Spleen (tissue), 11 donors: ENCODE data around the gene FBXO34. TPM values are rescaled to one million over a fixed set of nuclear protein-coding genes. Genes with fewer than 3 reads are reported as not detected.

Experiments used
- DNase-seq: peaks from one replicate; pipeline ENCODE4 v3.0.0-alpha.2; 2020
- H3K27ac ChIP-seq, 8 donors: fragments of 200-600 bp; sonication (generic) in 7 of 8; 1 replicate in 4 of 8; 2 replicates in 4 of 8; pipeline versions ENCODE4 v1.5.0 to v1.8.0; 2016 to 2021; ENCODE audit warnings: inconsistent platforms in 4 of 8, mild to moderate bottlenecking in 4 of 8, moderate library complexity in 1 of 8
- H3K27me3 ChIP-seq, 7 donors: fragments of 200-600 bp; sonication (generic) in 6 of 7; replicated peaks in 1 of 7; 1 replicate in 4 of 7; 2 replicates in 3 of 7; pipeline versions ENCODE4 v1.5.0 to v1.8.0; 2016 to 2021; ENCODE audit warnings: inconsistent platforms in 3 of 7, mild to moderate bottlenecking in 1 of 7
- H3K36me3 ChIP-seq, 6 donors: fragments of 200-600 bp; sonication (generic) in 5 of 6; 1 replicate in 4 of 6; 2 replicates in 2 of 6; pipeline versions ENCODE4 v1.5.0 to v1.8.0; 2016 to 2021; ENCODE audit warnings: inconsistent platforms in 2 of 6
- H3K4me1 ChIP-seq, 6 donors: fragments of 200-600 bp; sonication (generic) in 5 of 6; 1 replicate in 3 of 6; 2 replicates in 3 of 6; pipeline versions ENCODE4 v1.5.0 to v1.8.0; 2016 to 2021; ENCODE audit warnings: inconsistent platforms in 3 of 6
- H3K4me3 ChIP-seq, 8 donors: fragments of 200-600 bp; sonication (generic) in 7 of 8; 1 replicate in 4 of 8; 2 replicates in 4 of 8; pipeline versions ENCODE4 v1.5.0 to v1.8.0; 2016 to 2021; ENCODE audit warnings: inconsistent platforms in 4 of 8, mild to moderate bottlenecking in 4 of 8, moderate library complexity in 2 of 8
- H3K9me3 ChIP-seq, 8 donors: fragments of 200-600 bp; sonication (generic) in 7 of 8; 1 replicate in 4 of 8; 2 replicates in 4 of 8; pipeline versions ENCODE4 v1.5.0 to v1.8.0; 2016 to 2021; ENCODE audit warnings: inconsistent platforms in 4 of 8
- CTCF ChIP-seq, 11 experiments: fragments of 200-600 bp in 7 of 11; fragments of 450-650 bp in 4 of 11; sonication (generic) in 4 of 11; IDR thresholded peaks in 8 of 11; conservative IDR thresholded peaks in 3 of 11; 1 replicate in 7 of 11; 2 replicates in 4 of 11; pipeline versions ENCODE4 v1.4.0 to v1.8.0; 2016 to 2021; ENCODE audit warnings: antibody characterized with exemption in 11 of 11, inconsistent platforms in 4 of 11, mild to moderate bottlenecking in 1 of 11
- POLR2A ChIP-seq, 3 donors: fragments of 450-650 bp; IDR thresholded peaks; one replicate each; pipeline ENCODE4 v1.5.1; 2017; ENCODE audit warnings: antibody characterized with exemption in 3 of 3, mild to moderate bottlenecking in 1 of 3
- POLR2AphosphoS5 ChIP-seq, 3 donors: sonication (generic); formaldehyde crosslinking; IDR thresholded peaks; one replicate each; pipeline ENCODE4 v1.5.1; 2017; ENCODE audit warnings: antibody characterized with exemption in 3 of 3
- WGBS, 5 donors: extraction: QIAGEN DNeasy Blood & Tissue Kit in 3 of 5; methylation state at CpG; one replicate each; pipeline versions ENCODE4 v1.1.5 to v1.1.7; 2013 to 2018; 5-methylcytosine and 5-hydroxymethylcytosine counted together
- intact Hi-C: fragments of 100-400 bp; cut with DNase I; formaldehyde crosslinking; loops from one replicate; pipeline ENCODE4 v1.15.0; 2023; ENCODE audit warnings: low total_unique reads
- polyA plus RNA-seq, 3 donors: library from polyadenylated mRNA; stranded (reverse); fragments of 200-250 nt; gene quantifications; one replicate each; pipeline ENCODE4 v1.2.1, GENCODE V29; 2013
- total RNA-seq, 7 donors: library from RNA; depleted of rRNA in 3 of 7; stranded (reverse); fragments of >200 nt in 3 of 7; fragmentation: NEBNext Ultra II Directional in 4 of 7; extraction: Animal tissue kit (Norgen Biotek cat#: 25700) in 4 of 7; gene quantifications; one replicate each; pipeline versions ENCODE4 v1.1.0 to v1.2.1, GENCODE V29; 2016 to 2021
- donor health status: healthy with polysubstance abuse.
- donor health status: DM: no; HTN: no; CAD: no; lungs with moderate emphysema.
- donor health status: DM: no; HTN: no; CAD: no.
- donor health status: Bipolar disorder and iron deficiency.
- donor health status: healthy.
- donor health status: DM: no; HTN: no; CAD: no.
- donor health status: DM: yes; HTN: yes; CAD: no.

FBXO34 gene
- total and polyA plus RNA-seq, 10 donors, result 5.8 to 46.0 (median 26.7) TPM

GRCh38 chr14:55328317-55328716 lies 57.1 kb downstream of the FBXO34 start:
- peaks cover 15 to 68% (median 40%) of the 10 kb centered on the region in 6 donors for H3K4me1 ChIP-seq
- DNase-seq, result no peak
- intact Hi-C loops, result no loop called here
- H3K4me3 ChIP-seq, result no peak overlapping the region
- H3K36me3 ChIP-seq, result peaks cover 0 to 4% (median 0%) of the 10 kb centered on the region in 6 donors
- WGBS, 5 donors, result 93 to 97% (median 97%) methylated on average over 3 of the region's 3 CpGs
- TF ChIP-seq POLR2AphosphoS5 (IDR thresholded peaks at IDR 0.05), result no peak
- TF ChIP-seq POLR2A (IDR thresholded peaks at IDR 0.05), result no peak
- TF ChIP-seq CTCF (IDR thresholded peaks at IDR 0.05 in 8 of 11, conservative IDR thresholded peaks at IDR 0.05 in 3 of 11), result no peak
- no peaks in the 10 kb centered on the region for H3K27me3 ChIP-seq
- H3K27ac ChIP-seq, result peak overlapping the region in 1 of 8 donors; percentile 28
- H3K9me3 ChIP-seq, result peaks cover 0 to 7% (median 0%) of the 10 kb centered on the region in 8 donors

GRCh38 chr14:55329999-55330710 lies 58.9 kb downstream of the FBXO34 start:
- Histone ChIP-seq H3K36me3 (peaks cover 0 to 4% (median 0%) of the 10 kb centered on the region in 6 donors), H3K4me1 (peaks cover 21 to 87% (median 58%) of the 10 kb centered on the region in 6 donors), H3K27me3 (no peaks in the 10 kb centered on the region), H3K9me3 (no peaks in the 10 kb centered on the region), H3K27ac (peak overlapping the region in 1 of 8 donors; percentile 4), H3K4me3 (no peak overlapping the region)
- WGBS, 5 donors, result 74 to 84% (median 81%) methylated on average over 6 of the region's 6 CpGs
- no peak for DNase-seq
- TF ChIP-seq POLR2A (IDR thresholded peaks at IDR 0.05), result no peak
- no peak for TF ChIP-seq CTCF (IDR thresholded peaks at IDR 0.05 in 8 of 11, conservative IDR thresholded peaks at IDR 0.05 in 3 of 11)
- TF ChIP-seq POLR2AphosphoS5 (IDR thresholded peaks at IDR 0.05), result no peak
- intact Hi-C loops, result no loop called here

DNA sequence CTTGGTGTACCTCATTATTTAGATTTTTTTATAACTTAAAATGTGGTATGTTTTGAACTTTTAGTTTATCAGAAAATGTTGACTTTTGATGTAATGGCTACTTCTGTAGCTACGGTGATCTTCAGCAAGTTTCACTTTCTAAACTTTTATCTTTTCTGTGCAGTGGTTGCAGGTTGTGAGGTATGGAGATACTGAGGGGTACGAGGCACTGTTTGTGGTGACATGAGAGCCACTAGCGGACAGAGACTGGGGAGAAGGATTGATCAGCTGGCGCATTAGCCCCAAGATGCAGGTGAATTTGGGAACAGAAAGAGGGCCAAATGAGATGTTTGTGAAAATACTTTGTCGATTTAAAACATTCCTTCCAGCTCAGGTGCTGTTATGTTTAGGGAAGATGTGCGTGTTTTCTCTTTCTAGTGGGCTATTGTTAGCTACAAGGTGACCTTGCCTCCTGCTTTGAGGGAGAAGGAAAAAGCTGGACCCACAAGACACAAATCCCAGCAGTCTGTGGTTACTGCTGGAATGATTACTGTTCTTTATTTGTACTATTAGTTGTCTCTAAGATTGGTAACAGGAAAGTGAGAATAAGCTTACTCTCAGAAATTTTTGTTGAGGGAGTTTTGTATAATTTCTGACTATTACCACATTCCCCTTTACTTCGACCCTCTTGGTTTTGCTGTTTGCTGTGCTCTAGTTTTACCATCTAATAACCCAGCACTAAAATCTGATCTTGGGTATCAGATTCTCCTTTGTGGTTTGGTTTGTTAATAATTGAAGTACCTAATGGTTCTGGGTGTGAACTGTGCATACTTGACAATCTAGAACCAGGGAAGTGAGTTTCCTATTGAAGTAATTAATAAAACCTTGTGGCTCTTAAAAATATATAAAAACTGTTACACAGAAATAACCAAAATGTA lies 61.7 kb downstream of the FBXO34 start:
- H3K27ac ChIP-seq, result peak overlapping the region; percentile 58 to 86 (median 66)
- WGBS, 5 donors, result 56 to 69% (median 61%) methylated on average over 7 of the region's 7 CpGs
- H3K9me3 ChIP-seq, result no peaks in the 10 kb centered on the region
- DNase-seq, result no peak
- intact Hi-C loops, result no loop called here
- peak overlapping the region in 2 of 8 donors; percentile 6 to 46 for H3K4me3 ChIP-seq
- peaks cover 29 to 93% (median 66%) of the 10 kb centered on the region in 6 donors for H3K4me1 ChIP-seq
- TF ChIP-seq POLR2AphosphoS5 (IDR thresholded peaks at IDR 0.05), result no peak
- no peak for TF ChIP-seq CTCF (IDR thresholded peaks at IDR 0.05 in 8 of 11, conservative IDR thresholded peaks at IDR 0.05 in 3 of 11)
- TF ChIP-seq POLR2A (IDR thresholded peaks at IDR 0.05), result no peak
- H3K27me3 ChIP-seq, result no peaks in the 10 kb centered on the region
- no peaks in the 10 kb centered on the region for H3K36me3 ChIP-seq
